Thyroid gland (tissue), 4 donors: ENCODE results near the gene NSUN7.

Source experiments
- POLR2A ChIP-seq, 2 donors: fragments of 450-650 bp; IDR thresholded peaks; one replicate each; pipeline ENCODE4 v1.6.1; 2017; ENCODE audit warnings: antibody characterized with exemption in 2 of 2, mild to moderate bottlenecking in 2 of 2, moderate library complexity in 1 of 2
- TF ChIP-seq, protein P1 (sequence below), 6 experiments: fragments of 200-600 bp in 3 of 6; fragments of 450-650 bp in 3 of 6; sonication (generic) in 3 of 6; IDR thresholded peaks; one replicate each; pipeline ENCODE4 v1.5.1; 2016 to 2019; ENCODE audit warnings: antibody characterized with exemption in 6 of 6, mild to moderate bottlenecking in 2 of 6, inconsistent platforms in 1 of 6, moderate library complexity in 1 of 6

DNA sequence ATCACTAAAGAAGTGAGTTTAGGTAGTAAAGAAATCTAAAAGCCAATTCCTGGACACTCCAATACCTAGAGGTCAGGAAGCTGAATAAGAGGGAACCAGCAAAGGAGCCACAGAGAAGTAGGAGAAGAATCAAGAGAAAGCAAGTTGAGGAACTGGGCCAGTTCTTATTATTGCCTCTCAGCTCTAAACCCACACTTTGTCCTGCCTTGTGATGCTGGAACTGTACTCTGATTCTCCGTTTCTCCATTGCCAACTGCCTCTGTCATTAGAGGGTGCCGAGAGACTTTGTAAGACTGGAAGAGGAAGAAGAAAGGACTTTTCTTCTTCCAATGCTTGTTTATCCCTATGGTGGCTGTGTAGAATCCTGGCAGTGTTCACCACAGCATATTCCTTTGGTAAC lies 38.6 kb downstream of the NSUN7 start:
- TF ChIP-seq, protein P1, sequence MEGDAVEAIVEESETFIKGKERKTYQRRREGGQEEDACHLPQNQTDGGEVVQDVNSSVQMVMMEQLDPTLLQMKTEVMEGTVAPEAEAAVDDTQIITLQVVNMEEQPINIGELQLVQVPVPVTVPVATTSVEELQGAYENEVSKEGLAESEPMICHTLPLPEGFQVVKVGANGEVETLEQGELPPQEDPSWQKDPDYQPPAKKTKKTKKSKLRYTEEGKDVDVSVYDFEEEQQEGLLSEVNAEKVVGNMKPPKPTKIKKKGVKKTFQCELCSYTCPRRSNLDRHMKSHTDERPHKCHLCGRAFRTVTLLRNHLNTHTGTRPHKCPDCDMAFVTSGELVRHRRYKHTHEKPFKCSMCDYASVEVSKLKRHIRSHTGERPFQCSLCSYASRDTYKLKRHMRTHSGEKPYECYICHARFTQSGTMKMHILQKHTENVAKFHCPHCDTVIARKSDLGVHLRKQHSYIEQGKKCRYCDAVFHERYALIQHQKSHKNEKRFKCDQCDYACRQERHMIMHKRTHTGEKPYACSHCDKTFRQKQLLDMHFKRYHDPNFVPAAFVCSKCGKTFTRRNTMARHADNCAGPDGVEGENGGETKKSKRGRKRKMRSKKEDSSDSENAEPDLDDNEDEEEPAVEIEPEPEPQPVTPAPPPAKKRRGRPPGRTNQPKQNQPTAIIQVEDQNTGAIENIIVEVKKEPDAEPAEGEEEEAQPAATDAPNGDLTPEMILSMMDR (IDR thresholded peaks at IDR 0.05), result no peak
- no peak for TF ChIP-seq POLR2A (IDR thresholded peaks at IDR 0.05)
